GM12874 (cell line): ENCODE measurements around the gene CST3.

Source experiments
- CTCF ChIP-seq: IDR thresholded peaks from 2 replicates; pipeline ENCODE4 v1.5.1; 2011; ENCODE audit warnings: low read depth, mild to moderate bottlenecking, control low read depth, low read length, moderate library complexity; ENCODE audit not compliant: insufficient read depth

Gene CST3

GRCh38 chr20:23632711-23633573, 4.8 kb downstream of the CST3 start:
- TF ChIP-seq CTCF = no peak

DNA sequence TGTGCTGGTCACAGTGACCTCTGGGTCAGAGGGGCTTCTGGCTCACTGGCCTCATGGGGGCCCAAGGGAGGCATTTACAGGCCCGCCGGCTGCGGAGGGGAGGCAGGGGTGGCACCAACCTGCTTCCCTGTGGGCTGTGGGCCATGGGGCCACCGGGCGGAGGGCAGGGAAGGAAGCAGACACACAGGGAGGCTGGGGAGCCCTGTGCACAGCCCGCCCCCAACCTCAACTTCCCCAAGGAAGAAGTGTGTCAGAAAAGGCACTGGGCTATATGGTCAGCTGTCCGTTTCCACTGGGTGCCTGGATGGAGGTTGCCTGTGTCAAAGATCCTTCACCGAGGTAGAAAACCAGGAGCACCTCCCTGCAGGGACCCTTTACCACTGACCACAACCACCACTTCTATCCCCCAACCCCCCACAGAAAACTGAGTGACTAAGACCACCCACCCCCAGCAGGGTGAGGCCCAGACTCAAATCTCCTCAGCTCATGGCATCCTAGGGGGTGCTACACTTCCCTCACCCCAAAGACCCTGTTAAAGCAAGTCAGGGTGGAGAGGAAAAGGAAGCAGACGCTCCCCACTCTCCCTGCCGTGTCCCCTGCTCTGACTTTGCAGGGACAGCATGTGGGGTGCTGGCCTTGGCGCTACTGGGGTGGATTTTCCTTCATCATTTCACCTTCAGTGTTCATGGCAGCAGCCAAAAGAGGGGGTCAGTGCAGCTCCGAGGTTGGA, 5.6 kb downstream of the CST3 start:
- TF ChIP-seq CTCF = no peak

DNA sequence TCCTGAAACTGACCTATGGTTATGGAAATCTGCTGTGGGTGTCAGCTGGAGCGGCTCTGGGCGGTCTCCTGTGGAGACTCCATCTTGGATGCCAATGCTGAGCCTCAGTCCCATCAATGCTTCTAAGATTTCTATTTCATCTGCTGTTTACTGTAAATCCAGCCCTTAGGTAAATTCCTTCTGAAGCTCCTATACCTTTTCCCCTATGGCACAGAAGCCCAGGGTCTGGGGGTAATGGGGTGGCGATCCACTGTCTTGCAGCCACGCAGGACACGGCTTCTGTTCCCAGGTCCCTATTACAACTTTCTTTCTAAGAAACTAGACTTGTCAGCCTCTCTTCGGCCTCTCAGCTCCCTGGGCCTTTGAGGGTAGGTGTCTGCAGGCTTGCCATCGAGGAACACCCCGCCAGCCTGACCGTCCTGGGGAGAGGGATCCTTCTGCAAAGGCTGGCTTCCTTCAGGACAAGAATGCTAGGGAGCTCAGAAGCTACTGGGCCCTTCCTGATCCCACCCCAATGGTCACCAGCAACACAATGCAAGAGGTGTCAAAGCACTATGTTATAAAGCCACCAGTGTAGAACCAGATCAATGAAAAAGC, 6.4 kb downstream of the CST3 start:
- no peak for TF ChIP-seq CTCF

GRCh38 chr20:23630392-23630849, 7.3 kb downstream of the CST3 start:
- no peak for TF ChIP-seq CTCF

- TF ChIP-seq CTCF = no peak
Observed at GRCh38 chr20:23629542-23630391, 8.0 kb downstream of the CST3 start.

DNA sequence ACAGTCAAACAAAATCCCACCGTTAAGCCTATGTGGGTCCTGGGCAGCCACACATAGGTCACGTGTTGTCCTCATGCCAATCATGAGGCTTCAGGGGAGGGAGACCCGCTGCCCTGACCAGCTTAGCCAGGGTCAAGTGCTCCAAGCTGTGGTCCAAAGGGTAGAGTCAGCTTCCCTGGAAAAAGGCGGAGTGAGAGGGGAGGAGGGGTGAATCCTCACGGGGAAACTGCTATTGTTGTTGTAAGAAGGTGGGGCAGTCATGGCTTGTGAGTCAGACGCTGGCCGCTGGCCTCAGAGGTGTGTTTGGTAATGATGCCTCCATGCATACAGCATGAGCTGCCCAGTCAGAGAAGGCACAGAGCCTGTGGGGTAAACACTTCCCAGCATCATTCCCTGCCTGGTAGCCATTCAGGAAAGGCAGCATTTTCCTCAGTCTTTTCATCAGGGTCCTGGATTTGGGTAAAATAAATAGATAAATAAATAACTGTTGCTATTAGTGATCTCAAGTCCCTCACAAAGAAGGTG, 8.7 kb downstream of the CST3 start:
- TF ChIP-seq CTCF = no peak
